ENCODE data around the gene STPG1. TPM values are rescaled to one million over a fixed set of nuclear protein-coding genes. Genes with fewer than 3 reads are reported as not detected.

STPG1 gene
- total RNA-seq, 2 experiments from 2014 or later, result 8.0 to 9.9 TPM

DNA sequence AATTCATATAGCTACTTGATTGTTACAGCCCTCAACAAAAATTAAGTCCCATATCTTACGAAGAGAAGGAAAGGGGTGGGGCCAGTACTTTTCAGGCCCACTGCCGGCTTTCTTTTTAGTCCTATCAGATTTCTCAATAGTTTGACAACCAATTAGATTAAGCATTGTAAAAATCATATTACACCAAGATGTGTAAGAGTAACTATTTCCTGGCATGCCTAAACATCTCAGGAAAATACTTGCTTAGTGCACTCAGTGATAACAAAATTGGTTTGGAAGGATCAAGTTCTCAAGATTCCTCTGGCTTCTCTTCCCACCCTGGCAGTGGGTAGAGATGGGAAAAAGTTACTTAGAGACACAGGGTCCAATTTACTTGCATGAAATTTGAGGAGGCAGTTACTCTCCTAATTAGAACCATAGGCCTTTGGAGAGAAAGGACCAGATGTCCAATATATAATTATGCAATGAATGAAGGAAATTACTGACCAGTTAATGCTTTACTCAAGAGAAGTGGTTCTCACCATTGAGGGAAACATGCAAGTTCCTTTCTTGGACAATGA, 30.1 kb downstream of the STPG1 start:
- H3K9me3 Mint-ChIP-seq (ENCODE audit: insufficient read depth), result no peaks in the 10 kb centered on the region
- DNase-seq (no peak), ATAC-seq (no peak)
- peaks cover 2% of the 10 kb centered on the region for H3K36me3 Mint-ChIP-seq (ENCODE audit: low read depth)
- ChIA-PET POLR2A (interaction anchor here (1.3 kb wide), 1 partner anchor 184 kb away, joined by 3 read pairs; no protein-coding TSS in a partner anchor), CTCF (interaction anchor here (1.1 to 10.1 kb wide), 14 partner anchors 9 to 312 kb away, joined by 3 to 162 read pairs (median 14); partner anchors contain the start of genes IFNLR1 and NIPAL3)
- no peaks in the 10 kb centered on the region for H3K27me3 Mint-ChIP-seq (ENCODE audit: low read depth)
- peaks cover 25% of the 10 kb centered on the region for H3K4me1 Mint-ChIP-seq (ENCODE audit: low read depth)
- no peak overlapping the region for H3K4me3 Mint-ChIP-seq
- H3K27ac Mint-ChIP-seq, result no peak overlapping the region

- H3K36me3 Mint-ChIP-seq (ENCODE audit: low read depth), result peaks cover 2% of the 10 kb centered on the region
- ChIA-PET CTCF (interaction anchor here (0.6 to 10.1 kb wide), 5 partner anchors 10 to 717 kb away, joined by 3 to 162 read pairs (median 19); no protein-coding TSS in a partner anchor), POLR2A (no interaction called here)
- no peak overlapping the region for H3K27ac Mint-ChIP-seq
- DNase-seq, result peak; percentile 17
- ATAC-seq, result no peak
- no peaks in the 10 kb centered on the region for H3K9me3 Mint-ChIP-seq (ENCODE audit: insufficient read depth)
- no peak overlapping the region for H3K4me3 Mint-ChIP-seq
- no peaks in the 10 kb centered on the region for H3K27me3 Mint-ChIP-seq (ENCODE audit: low read depth)
- H3K4me1 Mint-ChIP-seq (ENCODE audit: low read depth), result peaks cover 25% of the 10 kb centered on the region
Observed at GRCh38 chr1:24382165-24382577, 31.4 kb downstream of the STPG1 start.

GRCh38 chr1:24381256-24381655, 32.3 kb downstream of the STPG1 start:
- peaks cover 21% of the 10 kb centered on the region for H3K4me1 Mint-ChIP-seq (ENCODE audit: low read depth)
- no peak overlapping the region for H3K27ac Mint-ChIP-seq
- peaks cover 2% of the 10 kb centered on the region for H3K36me3 Mint-ChIP-seq (ENCODE audit: low read depth)
- no peak for ATAC-seq
- POLR2A ChIA-PET, result no interaction called here
- peak; percentile 6 for DNase-seq
- H3K4me3 Mint-ChIP-seq, result no peak overlapping the region
- no peaks in the 10 kb centered on the region for H3K27me3 Mint-ChIP-seq (ENCODE audit: low read depth)
- no peaks in the 10 kb centered on the region for H3K9me3 Mint-ChIP-seq (ENCODE audit: insufficient read depth)
- CTCF ChIA-PET, result interaction anchor here (0.7 to 10.1 kb wide), 4 partner anchors 11 to 206 kb away, joined by 3 to 162 read pairs (median 26); no protein-coding TSS in a partner anchor

GRCh38 chr1:24380508-24380907, 33.1 kb downstream of the STPG1 start:
- Mint-ChIP-seq H3K36me3 (ENCODE audit: low read depth) (peaks cover 2% of the 10 kb centered on the region), H3K27me3 (ENCODE audit: low read depth) (no peaks in the 10 kb centered on the region), H3K4me3 (no peak overlapping the region), H3K27ac (no peak overlapping the region), H3K4me1 (ENCODE audit: low read depth) (peaks cover 16% of the 10 kb centered on the region), H3K9me3 (ENCODE audit: insufficient read depth) (no peaks in the 10 kb centered on the region)
- DNase-seq (peak; percentile 15), ATAC-seq (no peak)
- POLR2A ChIA-PET, result no interaction called here
- CTCF ChIA-PET, result interaction anchor here (0.6 to 10.1 kb wide), 3 partner anchors 12 to 233 kb away, joined by 3 to 162 read pairs (median 47); no protein-coding TSS in a partner anchor

GRCh38 chr1:24379733-24380315, 33.8 kb downstream of the STPG1 start:
- H3K4me3 Mint-ChIP-seq, result no peak overlapping the region
- H3K27ac Mint-ChIP-seq, result no peak overlapping the region
- no peaks in the 10 kb centered on the region for H3K9me3 Mint-ChIP-seq (ENCODE audit: insufficient read depth)
- H3K4me1 Mint-ChIP-seq (ENCODE audit: low read depth), result peaks cover 9% of the 10 kb centered on the region
- POLR2A ChIA-PET, result no interaction called here
- H3K36me3 Mint-ChIP-seq (ENCODE audit: low read depth), result peaks cover 2% of the 10 kb centered on the region
- ATAC-seq (no peak), DNase-seq (no peak)
- CTCF ChIA-PET, result interaction anchor here (7.1 to 10.1 kb wide), 2 partner anchors 12 to 180 kb away, joined by 47 to 162 read pairs; no protein-coding TSS in a partner anchor
- no peaks in the 10 kb centered on the region for H3K27me3 Mint-ChIP-seq (ENCODE audit: low read depth)

- H3K4me3 Mint-ChIP-seq, result no peak overlapping the region
- peaks cover 2% of the 10 kb centered on the region for H3K36me3 Mint-ChIP-seq (ENCODE audit: low read depth)
- H3K4me1 Mint-ChIP-seq (ENCODE audit: low read depth), result no peaks in the 10 kb centered on the region
- H3K9me3 Mint-ChIP-seq (ENCODE audit: insufficient read depth), result no peaks in the 10 kb centered on the region
- DNase-seq, result no peak
- ChIA-PET CTCF (no interaction called here), POLR2A (no interaction called here)
- no peaks in the 10 kb centered on the region for H3K27me3 Mint-ChIP-seq (ENCODE audit: low read depth)
- H3K27ac Mint-ChIP-seq, result no peak overlapping the region
- no peak for ATAC-seq
Observed at GRCh38 chr1:24374891-24375786, 38.4 kb downstream of the STPG1 start.

GRCh38 chr1:24373710-24374109, 39.9 kb downstream of the STPG1 start:
- no peaks in the 10 kb centered on the region for H3K27me3 Mint-ChIP-seq (ENCODE audit: low read depth)
- H3K27ac Mint-ChIP-seq, result no peak overlapping the region
- ChIA-PET CTCF (interaction anchor here (0.8 to 1.1 kb wide), 3 partner anchors 11 to 224 kb away, joined by 3 to 6 read pairs (median 4); no protein-coding TSS in a partner anchor), POLR2A (no interaction called here)
- DNase-seq, result no peak
- no peaks in the 10 kb centered on the region for H3K4me1 Mint-ChIP-seq (ENCODE audit: low read depth)
- H3K36me3 Mint-ChIP-seq (ENCODE audit: low read depth), result peaks cover 2% of the 10 kb centered on the region
- H3K9me3 Mint-ChIP-seq (ENCODE audit: insufficient read depth), result no peaks in the 10 kb centered on the region
- ATAC-seq, result no peak
- H3K4me3 Mint-ChIP-seq, result no peak overlapping the region

DNA sequence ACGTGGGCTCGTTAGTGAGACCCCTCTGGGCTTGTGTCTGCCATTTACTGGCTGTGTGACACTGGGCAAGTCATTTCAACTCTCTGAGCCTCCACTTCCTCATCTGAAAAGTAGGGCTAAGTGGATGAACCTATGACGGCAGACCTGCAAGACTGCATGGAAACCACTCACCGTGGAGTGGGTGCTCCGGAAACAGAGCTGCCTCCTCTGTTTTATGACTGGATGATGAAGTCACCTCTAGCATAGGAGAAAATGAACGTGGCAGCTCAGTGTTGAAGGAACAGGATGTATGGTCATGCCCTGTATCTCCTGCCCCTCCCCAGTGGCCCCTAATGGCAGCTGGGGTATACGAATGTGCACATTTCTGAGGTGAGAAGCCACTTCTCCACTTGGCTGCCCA, 40.5 kb downstream of the STPG1 start:
- Mint-ChIP-seq H3K27ac (no peak overlapping the region), H3K9me3 (ENCODE audit: insufficient read depth) (no peaks in the 10 kb centered on the region), H3K4me3 (no peak overlapping the region), H3K36me3 (ENCODE audit: low read depth) (peaks cover 2% of the 10 kb centered on the region), H3K27me3 (ENCODE audit: low read depth) (no peaks in the 10 kb centered on the region), H3K4me1 (ENCODE audit: low read depth) (no peaks in the 10 kb centered on the region)
- DNase-seq, result no peak
- no peak for ATAC-seq
- POLR2A ChIA-PET, result no interaction called here
- CTCF ChIA-PET, result interaction anchor here (0.9 to 1.1 kb wide), 3 partner anchors 12 to 223 kb away, joined by 3 to 6 read pairs (median 4); partner anchors contain the start of gene NIPAL3

DNA sequence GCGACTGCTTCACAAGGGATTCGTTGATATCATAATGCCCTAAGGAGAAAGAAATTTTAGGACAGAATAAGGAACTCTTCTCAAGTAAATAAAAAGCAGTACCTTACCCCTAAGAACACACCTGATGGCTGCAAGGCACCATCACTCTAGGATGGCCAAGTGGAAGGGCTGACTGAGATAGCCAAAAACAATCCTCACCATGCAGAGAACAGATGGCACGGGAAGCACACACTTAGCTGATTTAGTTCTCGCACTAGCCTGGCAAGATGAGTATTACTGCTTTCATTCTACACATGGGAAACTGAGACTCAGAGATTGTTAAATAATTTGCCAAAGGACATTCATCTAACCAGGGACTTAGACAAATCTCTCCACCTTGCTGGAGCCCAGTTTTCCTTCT, 43.8 kb downstream of the STPG1 start:
- H3K9me3 Mint-ChIP-seq (ENCODE audit: insufficient read depth), result no peaks in the 10 kb centered on the region
- H3K36me3 Mint-ChIP-seq (ENCODE audit: low read depth), result peaks cover 2% of the 10 kb centered on the region
- POLR2A ChIA-PET, result no interaction called here
- H3K27me3 Mint-ChIP-seq (ENCODE audit: low read depth), result no peaks in the 10 kb centered on the region
- ATAC-seq, result no peak
- CTCF ChIA-PET, result interaction anchor here (5.7 kb wide), 1 partner anchor 23 kb away, joined by 33 read pairs; no protein-coding TSS in a partner anchor
- no peak overlapping the region for H3K27ac Mint-ChIP-seq
- no peak for DNase-seq
- no peak overlapping the region for H3K4me3 Mint-ChIP-seq
- peaks cover 9% of the 10 kb centered on the region for H3K4me1 Mint-ChIP-seq (ENCODE audit: low read depth)

DNA sequence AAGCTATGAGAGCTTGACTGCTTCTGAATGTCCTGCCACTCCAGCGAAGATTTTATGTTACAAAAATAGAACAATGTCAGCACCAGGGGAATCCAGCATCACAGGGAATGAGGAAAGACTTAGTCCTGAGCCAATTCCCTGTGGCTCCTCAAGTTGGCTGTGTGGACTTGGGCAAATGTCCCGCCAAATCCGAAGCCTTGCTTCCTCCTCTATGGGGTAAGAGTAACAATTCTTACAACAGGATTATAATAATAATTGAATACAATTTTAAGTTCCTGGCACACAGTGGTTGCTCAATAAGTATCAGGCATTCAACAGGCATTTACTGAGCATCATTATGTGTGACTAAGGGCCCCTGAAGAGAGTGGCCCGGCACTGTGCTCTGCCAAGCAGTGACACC, 44.4 kb downstream of the STPG1 start:
- H3K9me3 Mint-ChIP-seq (ENCODE audit: insufficient read depth), result no peaks in the 10 kb centered on the region
- DNase-seq (no peak), ATAC-seq (no peak)
- no peak overlapping the region for H3K27ac Mint-ChIP-seq
- no peak overlapping the region for H3K4me3 Mint-ChIP-seq
- H3K27me3 Mint-ChIP-seq (ENCODE audit: low read depth), result no peaks in the 10 kb centered on the region
- POLR2A ChIA-PET, result no interaction called here
- H3K36me3 Mint-ChIP-seq (ENCODE audit: low read depth), result peaks cover 2% of the 10 kb centered on the region
- peaks cover 9% of the 10 kb centered on the region for H3K4me1 Mint-ChIP-seq (ENCODE audit: low read depth)
- CTCF ChIA-PET, result interaction anchor here (0.9 to 5.7 kb wide), 3 partner anchors 15 to 23 kb away, joined by 3 to 33 read pairs (median 4); no protein-coding TSS in a partner anchor

DNA sequence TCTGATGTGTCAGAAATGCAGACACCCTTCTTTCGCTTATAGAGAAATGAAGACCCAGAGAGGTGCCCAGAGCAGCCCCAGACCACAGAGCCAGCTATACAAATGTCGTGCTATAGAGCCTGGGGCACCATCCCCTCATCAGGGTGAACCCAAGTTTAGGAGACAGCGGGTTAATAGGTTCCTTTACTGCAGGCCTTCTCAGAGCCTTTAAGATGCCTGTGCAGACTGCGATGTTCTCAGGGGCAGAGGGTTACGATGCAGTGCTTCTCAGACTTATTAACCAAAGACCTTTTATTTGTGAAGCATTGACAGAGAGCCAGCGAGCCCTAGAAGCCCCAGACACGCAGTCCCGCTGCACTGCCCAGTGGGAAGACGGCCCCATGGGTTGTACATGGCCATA, 46.9 kb downstream of the STPG1 start:
- ChIA-PET CTCF (interaction anchor here (0.6 to 5.7 kb wide), 6 partner anchors 19 to 642 kb away, joined by 3 to 33 read pairs (median 8); no protein-coding TSS in a partner anchor), POLR2A (no interaction called here)
- H3K4me1 Mint-ChIP-seq (ENCODE audit: low read depth), result peaks cover 9% of the 10 kb centered on the region
- no peak overlapping the region for H3K27ac Mint-ChIP-seq
- ATAC-seq (no peak), DNase-seq (no peak)
- H3K27me3 Mint-ChIP-seq (ENCODE audit: low read depth), result no peaks in the 10 kb centered on the region
- H3K36me3 Mint-ChIP-seq (ENCODE audit: low read depth), result peaks cover 2% of the 10 kb centered on the region
- H3K4me3 Mint-ChIP-seq, result no peak overlapping the region
- H3K9me3 Mint-ChIP-seq (ENCODE audit: insufficient read depth), result no peaks in the 10 kb centered on the region
